CD4-positive, alpha-beta T cell treated with Interleukin-17A for 4 hours (primary cell): Measurements from ENCODE around the gene MRPS11.
"Not testable (repeated sequence)": the region's sequence is repeated elsewhere in the genome, so short reads cannot be mapped to it uniquely, and the experiment has no call there.

Experiments
- DNase-seq: peaks from one replicate; pipeline ENCODE4 v3.0.0-alpha.2; 2020; ENCODE audit warnings: mixed read lengths

MRPS11 gene

GRCh38 chr15:88497109-88497765 is 29.7 kb downstream of the MRPS11 start:
- DNase-seq: no peak

- no peak for DNase-seq
Measured at GRCh38 chr15:88498996-88499395, 31.5 kb downstream of the MRPS11 start.

GRCh38 chr15:88504445-88504844 is 36.9 kb downstream of the MRPS11 start:
- DNase-seq: no peak

DNA sequence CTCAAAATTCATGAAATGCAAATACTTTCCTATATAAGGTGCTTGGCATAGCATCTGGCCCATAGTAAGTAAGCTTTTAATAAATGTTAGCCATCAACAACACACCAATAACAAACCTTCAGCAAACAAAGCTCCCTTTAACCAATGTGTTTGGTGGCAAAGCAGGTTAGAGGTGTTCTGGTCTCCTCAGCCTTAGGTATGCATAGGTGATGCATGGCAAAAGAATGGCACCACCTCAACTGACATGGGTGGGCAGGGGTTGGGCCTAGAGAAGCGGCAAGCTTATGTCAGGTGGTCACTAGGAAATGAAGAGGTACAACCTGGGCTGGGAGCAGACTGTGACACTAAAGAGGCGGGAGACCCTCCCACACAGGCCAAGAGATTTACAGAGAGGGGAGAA is 38.2 kb downstream of the MRPS11 start:
- no peak for DNase-seq

- DNase-seq: no peak
Measured at GRCh38 chr15:88506628-88507027, 39.1 kb downstream of the MRPS11 start.

- DNase-seq: no peak
Measured at GRCh38 chr15:88509321-88509720, 41.8 kb downstream of the MRPS11 start.

DNA sequence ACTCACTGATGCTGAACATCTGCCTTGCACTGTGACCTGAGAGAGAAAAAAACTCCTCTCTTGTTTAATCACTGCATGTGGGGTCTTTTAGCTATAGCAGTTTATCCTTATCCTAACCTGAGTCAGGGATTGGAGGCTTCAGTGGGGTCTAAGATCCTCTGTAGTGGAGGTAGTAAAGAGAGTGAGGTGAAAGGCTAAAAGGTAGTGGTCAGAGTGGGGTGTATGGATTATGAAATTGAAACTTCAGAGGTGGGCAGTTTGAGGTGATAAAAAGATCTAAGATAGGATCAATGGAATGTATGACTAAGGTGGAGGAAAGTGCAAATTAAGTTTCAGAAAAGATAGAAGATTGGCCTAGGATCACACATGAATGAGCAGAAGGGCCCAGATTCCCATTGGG is 42.5 kb downstream of the MRPS11 start:
- DNase-seq: no peak

GRCh38 chr15:88511161-88511560 is 43.7 kb downstream of the MRPS11 start:
- DNase-seq: no peak

GRCh38 chr15:88512078-88512477 is 44.6 kb downstream of the MRPS11 start:
- no peak for DNase-seq

- no peak for DNase-seq
Measured at GRCh38 chr15:88512601-88513000, 45.1 kb downstream of the MRPS11 start.

- DNase-seq: no peak
Measured at GRCh38 chr15:88513195-88513594, 45.7 kb downstream of the MRPS11 start.

DNA sequence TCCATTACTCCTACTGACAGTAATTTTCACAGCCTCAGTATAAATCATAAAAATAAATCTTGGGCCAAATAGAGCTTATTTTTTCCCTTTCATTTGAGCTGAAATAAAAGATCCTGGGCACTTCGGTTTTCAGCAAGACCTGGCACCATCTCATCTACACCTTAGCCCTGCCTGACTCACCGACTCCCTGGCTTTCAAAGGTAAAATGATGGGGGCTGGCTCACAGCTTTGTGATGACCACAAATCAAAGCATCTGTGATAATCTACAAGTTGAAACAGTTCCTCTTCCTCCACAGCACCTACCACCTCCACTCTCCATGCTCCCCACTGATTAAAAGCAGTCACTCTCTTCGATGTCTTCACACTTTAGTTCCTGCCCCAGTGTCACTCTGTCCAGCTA is 51.4 kb downstream of the MRPS11 start:
- no peak for DNase-seq

GRCh38 chr15:88524094-88524493 is 56.6 kb downstream of the MRPS11 start:
- DNase-seq: not testable (repeated sequence)

GRCh38 chr15:88525418-88525817 is 57.9 kb downstream of the MRPS11 start:
- no peak for DNase-seq

DNA sequence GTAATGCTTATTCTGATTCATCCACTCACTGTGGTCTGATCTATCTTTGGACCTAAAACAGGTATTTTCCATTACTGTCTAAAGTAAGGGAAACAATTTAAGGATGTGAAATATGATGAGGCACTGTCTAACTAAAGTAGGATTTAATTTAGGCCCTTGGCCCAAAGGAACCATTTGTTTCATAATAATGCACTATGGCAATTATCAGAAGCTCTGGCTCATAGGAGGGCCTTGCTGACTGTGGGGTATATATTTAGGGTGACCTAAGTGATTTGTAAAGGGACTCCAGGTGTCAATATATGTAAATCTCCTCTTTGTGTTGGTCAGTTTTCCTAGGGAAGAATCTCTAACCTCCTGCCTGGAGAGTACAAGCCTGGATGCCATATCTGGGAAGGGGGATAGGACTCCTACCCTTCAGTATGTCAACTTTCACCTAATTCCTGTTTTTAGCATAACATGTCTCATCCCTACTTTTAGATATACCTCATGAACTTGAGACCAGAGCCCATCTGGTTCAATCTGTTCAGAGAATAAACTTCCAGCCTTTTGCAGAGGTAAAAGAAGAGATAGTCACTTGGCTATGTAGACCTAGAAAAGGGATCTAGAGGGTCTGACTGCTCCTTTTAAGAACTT is 58.9 kb downstream of the MRPS11 start:
- DNase-seq: no peak

GRCh38 chr15:88529021-88529630 is 61.6 kb downstream of the MRPS11 start:
- DNase-seq: no peak
